ENCODE measurements around the gene ZNF536.
"Not testable (repeated sequence)": the region's sequence is repeated elsewhere in the genome, so short reads cannot be mapped to it uniquely, and the experiment has no call there.

ZNF536 gene

GRCh38 chr19:30341611-30342201, 30.5 kb upstream of the ZNF536 start:
- no peak for DNase-seq (ENCODE audit: low spot score)

GRCh38 chr19:30342901-30343300, 29.3 kb upstream of the ZNF536 start:
- no peak for DNase-seq (ENCODE audit: low spot score)

- no peak for DNase-seq (ENCODE audit: low spot score)
These were observed 27.4 kb upstream of the ZNF536 start for GRCh38 chr19:30344446-30345425.

GRCh38 chr19:30345686-30346085, 26.5 kb upstream of the ZNF536 start:
- DNase-seq (ENCODE audit: low spot score): no peak

GRCh38 chr19:30346468-30346867, 25.7 kb upstream of the ZNF536 start:
- DNase-seq (ENCODE audit: low spot score): not testable (repeated sequence)

GRCh38 chr19:30349131-30349730, 23.0 kb upstream of the ZNF536 start:
- no peak for DNase-seq (ENCODE audit: low spot score)

- DNase-seq (ENCODE audit: low spot score): no peak
These were observed 21.2 kb upstream of the ZNF536 start for GRCh38 chr19:30350692-30351663.

GRCh38 chr19:30351774-30352173, 20.4 kb upstream of the ZNF536 start:
- DNase-seq (ENCODE audit: low spot score): no peak

GRCh38 chr19:30353394-30353945, 18.7 kb upstream of the ZNF536 start:
- no peak for DNase-seq (ENCODE audit: low spot score)

- no peak for DNase-seq (ENCODE audit: low spot score)
These were observed 16.6 kb upstream of the ZNF536 start for GRCh38 chr19:30355586-30355985.

GRCh38 chr19:30356951-30357579, 15.1 kb upstream of the ZNF536 start:
- no peak for DNase-seq (ENCODE audit: low spot score)

- no peak for DNase-seq (ENCODE audit: low spot score)
These were observed 14.6 kb upstream of the ZNF536 start for GRCh38 chr19:30357580-30357954.

- no peak for DNase-seq (ENCODE audit: low spot score)
These were observed 13.9 kb upstream of the ZNF536 start for GRCh38 chr19:30358319-30358718.

GRCh38 chr19:30358821-30359580, 13.2 kb upstream of the ZNF536 start:
- no peak for DNase-seq (ENCODE audit: low spot score)

GRCh38 chr19:30359936-30360335, 12.2 kb upstream of the ZNF536 start:
- DNase-seq (ENCODE audit: low spot score): no peak

GRCh38 chr19:30360376-30361106, 11.6 kb upstream of the ZNF536 start:
- no peak for DNase-seq (ENCODE audit: low spot score)

GRCh38 chr19:30361107-30361447, 11.1 kb upstream of the ZNF536 start:
- DNase-seq (ENCODE audit: low spot score): no peak

GRCh38 chr19:30361721-30362120, 10.5 kb upstream of the ZNF536 start:
- DNase-seq (ENCODE audit: low spot score): no peak

- DNase-seq (ENCODE audit: low spot score): no peak
These were observed 9.9 kb upstream of the ZNF536 start for GRCh38 chr19:30362156-30362754.

All from CD4-positive, alpha-beta T cell treated with Interleukin-2 at 100 ng/mL for 4 hours (primary cell).